Measurements from ENCODE around the gene DRC3.
"Not testable (repeated sequence)": the region's sequence is repeated elsewhere in the genome, so short reads cannot be mapped to it uniquely, and the experiment has no call there.

The DRC3 gene, protein sequence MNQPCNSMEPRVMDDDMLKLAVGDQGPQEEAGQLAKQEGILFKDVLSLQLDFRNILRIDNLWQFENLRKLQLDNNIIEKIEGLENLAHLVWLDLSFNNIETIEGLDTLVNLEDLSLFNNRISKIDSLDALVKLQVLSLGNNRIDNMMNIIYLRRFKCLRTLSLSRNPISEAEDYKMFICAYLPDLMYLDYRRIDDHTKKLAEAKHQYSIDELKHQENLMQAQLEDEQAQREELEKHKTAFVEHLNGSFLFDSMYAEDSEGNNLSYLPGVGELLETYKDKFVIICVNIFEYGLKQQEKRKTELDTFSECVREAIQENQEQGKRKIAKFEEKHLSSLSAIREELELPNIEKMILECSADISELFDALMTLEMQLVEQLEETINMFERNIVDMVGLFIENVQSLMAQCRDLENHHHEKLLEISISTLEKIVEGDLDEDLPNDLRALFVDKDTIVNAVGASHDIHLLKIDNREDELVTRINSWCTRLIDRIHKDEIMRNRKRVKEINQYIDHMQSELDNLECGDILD
- 0.18 to 0.22 reads per million in 2 experiments for total RNA-seq

DNA sequence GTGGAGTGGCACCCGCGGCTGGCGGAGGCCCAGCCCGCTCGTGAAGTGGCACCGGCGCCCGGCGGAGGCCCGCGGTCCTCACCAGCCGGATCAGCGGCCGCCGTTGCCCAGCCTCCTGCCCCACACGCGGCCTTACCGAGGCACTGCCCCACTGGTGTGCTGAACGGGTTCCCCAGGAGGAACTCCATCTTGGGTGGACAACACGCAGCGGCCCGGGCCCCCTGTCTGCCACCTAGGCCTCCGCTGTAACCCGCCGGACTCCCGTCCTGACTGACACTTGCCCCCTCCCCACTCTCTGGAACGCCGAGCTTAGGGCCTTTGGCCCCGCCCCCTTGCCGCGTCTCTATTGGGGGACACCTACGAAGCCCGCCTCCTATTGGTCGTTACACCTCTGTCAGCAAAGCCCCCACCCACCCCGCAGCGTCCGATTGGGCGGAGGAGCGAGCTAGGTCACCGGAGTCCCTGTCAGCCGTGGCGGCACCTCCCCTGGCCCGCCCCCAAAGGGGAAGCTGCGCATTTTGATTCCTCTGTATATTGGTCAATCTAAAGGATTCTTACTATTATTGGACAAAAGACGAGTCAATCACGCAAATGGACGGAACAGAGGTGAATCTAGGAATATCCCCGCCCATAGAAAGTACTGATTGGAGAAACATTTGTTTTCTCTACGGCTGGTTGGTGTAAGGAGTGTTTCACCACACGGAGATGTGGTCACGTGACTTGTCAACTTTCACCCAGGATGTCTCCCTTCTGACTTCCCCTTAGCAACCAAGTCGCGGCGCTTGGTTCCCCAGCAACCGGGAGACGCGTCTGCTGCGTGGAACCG is at the start of gene DRC3, which contains the start of gene TOM1L2:
Gene DRC3 (plus strand): TSS at position 737 of the 826 bp plus-strand sequence. CDS start 4,737 bp downstream, outside the sequence.
Gene TOM1L2 (minus strand): TSS at position 275 of the 826 bp plus-strand sequence. CDS start 87 bp downstream, at position 188.
- peak; percentile 100 for DNase-seq (ENCODE audit: low read depth)

DNA sequence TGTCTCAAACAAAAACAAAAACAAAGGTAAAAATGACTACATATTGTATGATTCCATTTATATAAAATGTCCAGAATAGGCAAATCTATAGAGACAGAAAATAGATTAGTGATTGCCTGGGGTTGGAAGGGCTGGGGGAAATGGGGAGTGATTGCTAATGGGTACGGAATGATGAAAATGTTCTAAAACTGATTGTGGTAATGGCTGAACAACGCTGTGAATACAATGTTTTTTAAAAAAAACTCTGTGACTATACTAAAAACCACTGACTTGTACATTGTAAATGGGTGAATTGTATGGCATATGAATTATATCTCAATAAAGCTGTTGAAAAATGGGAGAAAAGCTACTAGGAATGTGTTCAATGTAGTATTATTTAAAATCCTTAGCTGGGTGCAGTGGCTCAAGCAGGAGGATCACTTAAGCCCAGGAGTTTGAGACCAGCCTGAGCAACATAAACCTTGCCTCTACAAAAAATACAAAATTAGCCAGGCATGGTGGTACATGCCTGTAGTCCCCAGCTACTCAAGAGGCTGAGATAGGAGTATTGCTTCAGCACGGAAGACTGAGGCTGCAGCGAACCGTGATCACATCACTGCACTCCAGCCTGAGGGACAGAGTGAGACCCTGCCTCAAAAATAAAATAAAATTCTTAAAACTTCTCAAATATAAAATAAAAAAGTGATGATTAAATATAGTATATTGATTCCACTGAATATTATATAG is 48.4 kb upstream of the DRC3 start:
- no peak for DNase-seq (ENCODE audit: low read depth)

DNA sequence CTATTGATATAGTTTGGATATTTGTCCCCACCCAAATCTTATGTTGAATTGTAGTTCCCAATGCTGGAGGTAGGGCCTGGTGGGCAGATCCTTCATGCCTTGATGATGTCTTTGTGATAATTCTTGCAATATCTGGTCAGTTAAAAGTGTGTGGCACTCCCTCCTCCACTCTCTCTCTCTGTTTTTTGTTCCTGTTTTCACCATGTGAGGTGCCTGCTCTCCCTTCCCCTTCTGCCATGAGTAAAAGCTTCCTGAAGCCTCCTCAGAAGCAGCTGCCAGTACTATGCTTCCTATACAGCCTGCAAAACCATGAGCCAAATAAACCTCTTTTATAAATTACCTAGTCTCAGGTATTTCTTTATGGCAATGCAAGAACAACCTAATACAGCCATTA is 47.8 kb upstream of the DRC3 start:
- DNase-seq (ENCODE audit: low read depth), result no peak

DNA sequence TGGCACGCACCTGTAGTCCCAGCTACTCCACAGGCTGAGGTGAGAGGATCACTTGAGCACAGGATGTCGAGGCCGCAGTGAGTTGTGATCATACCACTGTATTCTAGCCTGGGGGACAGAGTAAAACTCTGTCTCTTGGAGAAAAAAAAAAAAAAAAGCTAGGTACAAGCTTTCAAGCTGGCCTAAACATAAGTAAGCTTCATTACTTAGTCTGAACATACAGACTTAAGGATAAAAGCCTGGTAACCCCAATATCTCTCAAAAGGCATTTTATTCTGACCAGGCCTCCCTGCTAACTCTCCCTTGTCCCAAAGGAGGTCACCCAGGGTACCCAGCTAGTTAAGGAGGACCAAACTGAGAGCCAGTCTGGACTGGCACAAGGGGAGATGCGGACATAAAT is 46.6 kb upstream of the DRC3 start:
- no peak for DNase-seq (ENCODE audit: low read depth)

DNA sequence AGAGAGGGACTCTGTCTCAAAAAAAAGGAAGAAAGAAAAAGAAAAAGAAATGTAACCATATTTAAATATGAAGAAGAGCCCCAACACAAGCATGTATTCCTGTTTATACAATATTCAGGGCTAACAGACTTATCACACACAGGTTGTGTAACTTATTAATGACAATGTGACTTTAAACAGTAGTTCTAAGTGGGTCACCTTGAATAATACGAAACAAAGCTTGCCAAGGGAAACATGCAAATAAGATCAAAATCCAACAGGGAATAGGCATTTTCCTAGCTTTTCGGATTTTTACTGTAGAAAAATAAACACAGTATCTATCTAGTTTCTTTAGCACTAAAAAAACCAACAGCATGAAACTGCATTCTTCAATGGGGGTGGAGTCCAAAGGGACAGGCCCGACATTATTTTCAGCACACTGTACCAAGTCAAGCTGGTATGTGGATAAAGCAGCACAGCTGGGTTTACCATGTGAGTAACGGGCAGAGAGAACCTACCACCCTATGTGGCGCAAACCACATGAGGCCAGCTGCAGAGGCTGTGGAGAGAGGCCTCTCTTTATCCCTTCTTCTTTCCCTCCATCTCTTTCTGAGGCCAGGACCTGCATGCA is 45.7 kb upstream of the DRC3 start:
- DNase-seq (ENCODE audit: low read depth), result no peak

DNA sequence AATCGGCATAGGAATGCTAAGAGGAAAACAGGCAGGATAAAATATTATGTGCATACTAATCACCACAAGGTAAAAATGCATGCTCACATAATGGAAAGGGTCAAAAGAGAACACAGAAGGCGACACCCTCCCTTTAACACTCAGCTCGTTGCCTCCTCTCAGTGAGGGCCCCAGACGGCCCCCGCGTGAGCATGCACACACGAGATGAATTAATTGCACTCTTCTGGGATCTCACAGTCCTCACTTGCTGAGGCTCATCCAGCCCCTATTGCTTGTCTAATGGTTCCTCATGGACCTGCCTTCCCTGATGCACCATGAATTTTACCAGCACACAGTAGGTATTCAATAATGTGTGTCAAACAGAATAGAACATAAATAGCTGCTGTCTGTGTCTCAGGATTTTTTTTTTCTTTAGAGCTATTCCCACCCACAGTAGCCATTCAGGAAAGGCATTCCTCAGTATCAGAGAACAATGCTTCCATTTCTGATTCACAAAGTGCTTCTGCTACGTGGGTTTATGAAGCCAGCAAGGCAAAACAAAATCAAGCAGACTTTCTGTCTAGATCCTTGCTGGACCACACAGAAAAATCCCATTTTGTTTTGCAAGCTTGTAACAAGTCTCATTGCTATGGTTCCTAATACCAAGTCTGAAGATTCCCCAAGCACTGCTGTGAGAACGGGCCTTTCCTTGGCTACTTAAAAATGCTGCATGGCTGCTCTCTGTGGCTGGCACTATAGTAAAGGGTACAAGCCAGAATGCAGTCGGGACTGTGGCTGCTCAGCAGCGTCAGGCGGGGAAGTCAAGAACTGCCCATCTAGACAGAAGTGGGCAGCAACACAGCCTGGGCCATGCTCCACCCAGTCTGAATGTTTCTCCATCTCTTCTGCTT is 44.0 kb upstream of the DRC3 start:
- no peak for DNase-seq (ENCODE audit: low read depth)

DNA sequence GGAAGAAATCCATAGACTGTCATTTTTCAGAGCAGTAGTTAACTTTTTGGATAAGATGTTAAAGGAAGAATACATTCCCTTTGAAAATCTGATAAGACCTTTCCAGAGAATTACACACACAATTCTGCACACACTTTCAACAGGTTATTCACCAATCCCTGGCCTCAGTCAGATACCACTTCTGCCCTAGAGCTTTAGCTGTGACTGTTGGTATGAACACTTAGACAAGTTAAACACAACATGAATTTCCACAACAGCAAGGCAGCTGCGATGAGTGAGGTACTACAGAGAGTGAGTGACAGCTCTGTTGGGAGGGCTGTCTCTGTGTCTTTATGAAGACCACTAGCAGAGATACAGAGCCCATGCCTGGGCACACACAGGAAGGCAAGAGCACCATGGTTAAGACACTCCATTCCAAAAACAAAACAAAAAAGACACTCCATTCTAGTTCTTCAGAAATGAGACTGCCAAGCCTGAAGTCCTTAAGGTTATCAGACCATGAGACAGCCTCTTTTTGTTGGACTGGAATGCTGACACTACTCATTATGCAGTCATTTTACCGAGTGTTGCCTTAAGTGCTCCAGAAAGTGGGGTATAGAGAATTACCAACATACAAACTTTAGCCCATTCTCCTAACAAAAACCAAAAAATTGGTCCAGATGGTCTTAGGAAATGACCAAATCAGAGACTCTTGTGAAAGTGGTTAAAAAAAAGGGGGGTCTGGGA is 42.8 kb upstream of the DRC3 start:
- DNase-seq (ENCODE audit: low read depth), result no peak

DNA sequence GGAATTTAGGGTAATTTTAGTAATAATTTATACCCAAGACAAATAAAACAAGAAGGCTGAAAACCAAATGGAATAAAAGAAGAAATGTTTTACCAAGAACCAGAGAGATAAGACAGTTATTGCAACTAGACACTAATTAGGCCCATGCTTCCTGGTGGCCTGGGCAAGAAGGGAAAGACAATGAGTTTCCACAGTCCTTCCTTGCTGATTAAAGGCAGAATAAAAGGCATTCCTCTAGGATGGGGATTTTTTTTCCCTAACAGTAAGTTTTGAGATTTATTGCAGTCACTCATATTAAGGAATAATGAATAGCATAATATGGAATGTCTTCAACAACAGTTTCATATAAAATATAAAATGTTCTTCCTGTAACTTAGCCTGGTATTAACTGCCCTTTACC is 42.0 kb upstream of the DRC3 start:
- DNase-seq (ENCODE audit: low read depth), result no peak

DNA sequence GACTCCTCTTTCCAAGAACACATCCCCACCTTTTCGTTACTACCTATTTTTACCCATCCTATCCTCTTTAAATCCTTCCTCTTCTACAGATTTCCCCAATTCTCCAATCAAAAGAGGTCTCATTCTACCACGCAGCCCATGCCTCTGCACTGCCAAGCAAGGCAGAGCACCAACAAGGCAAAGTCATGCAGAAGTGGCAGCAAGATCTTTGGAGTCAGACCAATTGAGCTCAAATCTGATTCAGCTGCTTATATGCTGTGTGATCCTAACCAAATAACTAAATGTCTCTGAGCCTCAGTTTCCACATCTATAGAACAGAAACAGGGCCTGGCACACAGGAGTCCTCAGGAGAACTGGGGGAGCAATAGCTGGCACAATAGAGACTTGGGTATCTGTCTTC is 41.5 kb upstream of the DRC3 start:
- no peak for DNase-seq (ENCODE audit: low read depth)

DNA sequence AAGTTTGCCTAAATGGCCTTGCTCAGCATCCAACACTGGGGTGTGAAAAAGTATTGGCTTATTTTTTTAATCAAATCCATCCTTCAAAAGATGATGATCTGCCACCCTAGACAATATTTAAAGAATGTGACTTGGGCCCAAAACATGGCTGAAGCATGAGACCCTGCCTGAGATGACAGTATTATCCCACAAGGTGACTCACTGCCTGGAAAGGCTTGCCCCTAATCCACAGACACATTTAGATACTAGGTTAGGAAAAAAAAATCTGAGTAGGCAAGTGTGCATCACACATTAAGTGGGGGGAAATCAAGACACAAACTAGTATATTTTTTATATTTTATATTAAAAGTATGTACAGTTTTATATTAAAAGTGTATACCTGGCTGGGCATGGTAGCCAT is 38.9 kb upstream of the DRC3 start:
- no peak for DNase-seq (ENCODE audit: low read depth)

DNA sequence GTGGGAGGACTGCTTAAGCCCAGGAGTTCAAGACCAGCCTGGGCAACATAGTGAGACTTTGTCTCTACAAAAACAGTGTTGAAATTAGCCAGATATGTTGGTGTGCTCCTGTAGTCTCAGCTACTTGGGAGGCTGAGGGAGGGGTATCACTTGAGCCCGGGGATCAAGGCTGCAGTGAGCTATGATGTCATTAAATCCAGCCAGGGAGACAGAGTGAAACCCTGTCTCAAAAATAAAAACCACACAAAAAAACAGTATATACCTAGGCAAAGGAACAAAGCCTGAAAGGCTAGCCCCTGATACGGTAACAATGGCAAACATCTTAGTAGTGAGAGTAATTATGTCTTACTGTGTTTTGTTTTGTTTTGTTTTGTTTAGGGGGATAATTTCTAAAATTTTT is 38.4 kb upstream of the DRC3 start:
- no peak for DNase-seq (ENCODE audit: low read depth)

DNA sequence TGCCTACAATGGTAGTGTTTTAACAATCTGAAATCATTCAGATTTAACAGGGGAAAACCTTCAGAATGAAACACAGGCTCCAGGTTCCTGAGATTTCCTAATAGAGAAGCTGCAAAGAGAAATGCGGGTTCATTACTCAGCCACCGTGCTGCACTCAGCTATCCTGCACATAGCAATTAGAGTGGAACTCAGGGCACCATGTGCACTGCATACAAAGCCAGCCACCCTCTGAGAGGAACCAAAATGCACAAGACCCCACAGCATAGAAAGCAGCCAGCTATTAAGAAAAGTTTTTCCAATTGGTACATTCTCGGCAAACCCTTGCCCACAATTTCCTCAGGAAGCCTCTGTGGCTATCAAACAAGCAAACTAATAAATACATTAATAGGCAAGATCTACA is 37.9 kb upstream of the DRC3 start:
- no peak for DNase-seq (ENCODE audit: low read depth)

DNA sequence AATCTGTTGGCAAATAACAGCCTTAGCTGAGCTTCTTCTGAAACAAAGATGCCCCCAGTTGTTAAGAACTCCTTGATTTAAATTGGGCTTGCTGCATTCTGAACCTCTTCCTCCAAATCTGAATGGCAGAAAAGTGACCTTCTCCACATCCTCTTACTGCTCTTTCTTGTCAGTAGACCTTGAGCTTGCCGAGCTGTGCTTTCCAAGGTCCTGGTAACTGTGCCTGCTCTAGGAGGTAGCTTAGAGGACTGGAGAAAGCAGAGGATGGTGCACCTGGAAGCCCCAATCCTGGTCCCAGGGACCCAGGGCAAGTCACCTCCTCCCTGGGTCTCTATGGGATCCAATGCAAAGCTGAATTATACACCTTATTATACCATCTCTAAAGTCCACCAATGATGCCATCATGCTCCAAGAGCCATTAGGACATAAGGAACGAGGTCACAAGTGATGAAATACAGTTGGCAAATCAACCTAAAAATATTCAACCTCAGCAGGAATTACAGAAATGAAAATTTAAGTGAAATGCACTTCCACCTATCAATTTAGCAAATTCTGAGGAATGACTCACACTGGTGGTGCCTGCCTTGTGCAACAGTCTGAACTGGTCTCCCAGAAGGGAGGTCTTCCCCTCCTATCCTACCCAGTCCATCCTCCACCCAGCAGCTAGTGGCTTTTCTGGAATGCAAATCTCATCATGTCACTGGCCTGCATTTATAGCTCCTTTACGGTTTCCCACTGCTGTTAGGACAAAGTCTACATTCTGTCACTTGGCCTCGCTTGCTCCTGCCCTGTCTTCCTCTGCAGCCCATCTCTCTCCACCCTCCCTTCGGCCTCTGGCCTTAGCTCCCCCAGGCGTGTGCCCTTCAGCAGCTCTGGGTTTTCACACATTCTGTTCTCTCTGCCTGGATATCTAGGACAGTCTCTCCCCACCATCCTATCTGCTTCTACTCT is 37.1 kb upstream of the DRC3 start:
- DNase-seq (ENCODE audit: low read depth), result no peak

DNA sequence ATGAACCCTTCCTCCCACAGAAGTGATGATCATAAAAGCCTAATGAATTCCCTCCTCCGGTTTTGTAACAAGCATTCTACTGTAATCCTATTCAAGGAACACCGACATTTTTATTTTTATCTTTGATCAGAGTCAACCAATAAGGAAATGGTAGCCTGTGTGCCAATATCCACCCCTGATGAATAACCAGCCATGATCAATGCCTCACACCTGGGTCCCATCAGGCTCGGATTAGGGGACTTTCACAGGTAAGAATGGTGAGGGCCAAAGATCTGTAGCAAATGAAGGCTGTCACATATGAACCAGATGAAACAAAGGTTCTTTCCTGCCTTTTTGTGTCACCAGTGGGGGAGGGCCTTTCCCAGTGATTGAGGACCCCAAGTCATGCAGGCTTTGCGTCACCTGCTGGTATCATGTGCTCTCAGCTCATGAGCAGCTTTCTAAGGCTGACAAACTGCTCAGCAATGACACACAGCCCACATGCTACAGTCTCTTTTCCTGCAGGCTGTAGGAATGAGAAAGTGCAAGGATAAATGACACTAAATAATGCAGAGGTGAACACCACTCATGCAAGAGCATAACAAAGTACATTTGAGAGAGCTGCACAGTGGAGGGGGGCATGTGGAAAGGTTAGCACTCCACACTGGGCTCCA is 35.3 kb upstream of the DRC3 start:
- no peak for DNase-seq (ENCODE audit: low read depth)

DNA sequence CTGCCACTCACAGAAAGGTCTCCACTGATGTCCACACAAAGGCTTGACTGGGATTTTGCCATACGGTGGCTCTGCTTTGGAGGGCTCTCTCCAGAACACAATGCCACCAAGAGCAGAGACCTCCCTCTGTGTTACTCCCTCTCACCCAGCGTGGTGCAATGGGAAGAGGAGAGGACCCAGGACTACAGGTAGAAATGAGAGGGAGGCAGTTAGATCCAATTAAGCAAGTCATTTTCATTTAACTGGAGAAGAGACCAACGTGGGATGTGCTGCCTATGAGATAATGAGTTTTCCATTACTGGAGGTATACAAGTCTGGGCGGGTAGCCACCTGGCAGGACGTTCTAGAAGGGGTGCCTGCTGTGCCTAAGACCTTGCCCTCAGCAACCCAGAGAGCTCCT is 34.7 kb upstream of the DRC3 start:
- DNase-seq (ENCODE audit: low read depth), result no peak

DNA sequence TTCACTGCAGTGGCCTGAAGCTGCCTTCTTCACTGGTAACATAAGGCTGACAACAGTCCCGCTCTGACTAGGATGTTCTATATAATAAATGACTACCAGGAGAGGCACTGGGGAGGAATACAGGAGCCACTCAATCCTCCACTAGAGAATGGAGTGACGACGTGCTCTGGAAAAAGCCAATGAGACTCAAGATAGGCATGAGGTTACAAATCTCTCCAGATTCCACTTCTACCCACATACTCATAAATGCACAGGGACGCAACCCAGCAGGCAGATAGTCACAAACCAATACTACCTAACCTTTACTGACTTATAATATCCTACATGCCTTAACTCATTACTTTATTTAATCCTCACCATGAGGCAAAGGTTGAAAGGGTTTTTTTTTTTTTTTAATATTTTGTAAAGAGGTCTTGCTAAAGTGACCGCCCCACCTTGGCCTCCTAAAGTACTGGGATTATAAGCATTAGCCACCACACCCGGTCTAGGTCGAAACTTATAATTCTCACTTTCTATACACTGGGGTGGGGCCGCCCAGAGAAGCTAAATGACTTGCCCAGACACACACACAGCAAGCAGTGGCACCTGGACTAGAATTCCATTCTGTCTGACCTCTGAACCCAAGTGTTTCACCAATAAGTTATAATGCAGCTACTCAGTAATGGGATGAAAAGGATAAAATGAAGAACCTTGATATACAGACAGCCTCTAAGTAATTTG is 34.1 kb upstream of the DRC3 start:
- no peak for DNase-seq (ENCODE audit: low read depth)

DNA sequence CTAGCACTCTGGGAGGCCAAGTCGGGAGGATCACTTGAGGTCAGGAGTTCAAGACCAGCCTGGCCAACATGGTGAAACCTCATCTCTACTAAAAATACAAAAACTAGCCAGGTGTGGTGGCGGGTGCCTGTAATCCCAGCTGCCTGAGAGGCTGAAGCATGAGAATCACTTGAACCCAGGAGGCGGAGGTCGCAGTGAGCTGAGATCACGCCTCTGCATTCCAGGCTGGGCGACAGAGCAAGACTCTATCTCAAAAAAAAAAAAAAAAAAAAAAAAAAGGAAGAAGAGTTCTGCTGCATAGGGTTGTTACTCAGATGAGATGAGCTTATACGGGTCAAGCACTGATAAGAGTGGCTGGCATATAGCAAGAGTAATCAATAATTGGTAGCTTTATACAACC is 32.7 kb upstream of the DRC3 start:
- not testable (repeated sequence) for DNase-seq (ENCODE audit: low read depth)

Data from T follicular helper cell (primary cell).